Left forelimb (tissue), 1 donor: Measurements from ENCODE around the gene SMAD6.
"Not testable (repeated sequence)": the region's sequence is repeated elsewhere in the genome, so short reads cannot be mapped to it uniquely, and the experiment has no call there.

Source experiments
- DNase-seq: peaks from one replicate; pipeline ENCODE4 v3.0.0-alpha.2; 2018; ENCODE audit warnings: low spot score

Gene SMAD6

GRCh38 chr15:66742286-66742685, 40.2 kb downstream of the SMAD6 start:
- DNase-seq, result no peak

DNA sequence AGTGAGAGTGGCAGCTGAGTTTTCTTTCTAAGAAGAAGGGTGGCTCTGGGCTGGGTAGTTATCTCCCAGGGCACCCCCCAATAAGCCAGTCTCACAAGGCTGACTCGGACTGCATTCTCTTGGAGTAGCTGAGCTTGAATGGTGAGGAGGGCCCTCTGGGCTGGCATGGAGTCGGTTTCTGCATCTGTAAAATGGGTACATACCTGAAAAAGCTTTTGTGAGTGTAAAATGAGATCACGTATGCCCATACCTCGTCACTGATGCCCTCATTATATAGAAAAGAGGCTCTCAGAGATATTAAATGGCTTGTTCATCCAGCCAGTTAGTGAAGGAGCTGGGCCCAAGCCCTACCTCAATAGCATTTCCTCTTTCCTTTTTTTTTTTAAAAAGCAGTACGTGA, 41.2 kb downstream of the SMAD6 start:
- DNase-seq, result no peak

- DNase-seq, result no peak
Measured at GRCh38 chr15:66743703-66744536, 41.9 kb downstream of the SMAD6 start.

DNA sequence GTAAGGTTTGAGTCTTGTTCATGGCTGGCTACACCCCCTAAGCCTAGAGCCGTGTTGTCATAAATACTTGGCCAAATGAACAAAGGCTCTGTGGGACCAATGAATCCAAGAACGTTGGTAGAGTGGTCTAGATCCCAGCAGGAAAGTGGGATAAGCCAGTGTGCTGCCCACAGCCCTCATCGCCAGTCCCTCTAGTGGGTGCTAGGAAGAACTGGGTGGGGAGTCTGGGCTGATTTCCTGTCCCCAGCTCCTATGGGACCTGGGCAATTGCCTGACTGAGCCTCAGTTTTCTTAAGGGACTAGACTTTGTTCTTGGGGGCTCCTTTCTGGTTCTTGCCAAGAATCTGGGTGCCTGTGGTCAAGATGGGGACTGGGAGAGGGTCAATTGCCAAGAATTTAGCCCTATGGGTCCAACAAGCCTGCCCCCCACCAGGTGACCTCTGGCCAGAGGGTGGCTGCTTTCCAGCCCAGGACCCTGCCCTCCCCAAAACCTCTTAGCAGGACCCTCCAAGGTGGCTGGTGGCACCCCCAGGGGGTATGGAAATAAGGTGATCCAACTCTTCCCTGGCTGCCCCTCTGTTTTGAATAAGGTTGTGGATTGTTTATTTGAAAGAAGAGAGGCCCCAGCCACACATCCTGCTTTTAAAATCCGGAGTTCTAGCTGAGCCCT, 42.7 kb downstream of the SMAD6 start:
- DNase-seq, result no peak

DNA sequence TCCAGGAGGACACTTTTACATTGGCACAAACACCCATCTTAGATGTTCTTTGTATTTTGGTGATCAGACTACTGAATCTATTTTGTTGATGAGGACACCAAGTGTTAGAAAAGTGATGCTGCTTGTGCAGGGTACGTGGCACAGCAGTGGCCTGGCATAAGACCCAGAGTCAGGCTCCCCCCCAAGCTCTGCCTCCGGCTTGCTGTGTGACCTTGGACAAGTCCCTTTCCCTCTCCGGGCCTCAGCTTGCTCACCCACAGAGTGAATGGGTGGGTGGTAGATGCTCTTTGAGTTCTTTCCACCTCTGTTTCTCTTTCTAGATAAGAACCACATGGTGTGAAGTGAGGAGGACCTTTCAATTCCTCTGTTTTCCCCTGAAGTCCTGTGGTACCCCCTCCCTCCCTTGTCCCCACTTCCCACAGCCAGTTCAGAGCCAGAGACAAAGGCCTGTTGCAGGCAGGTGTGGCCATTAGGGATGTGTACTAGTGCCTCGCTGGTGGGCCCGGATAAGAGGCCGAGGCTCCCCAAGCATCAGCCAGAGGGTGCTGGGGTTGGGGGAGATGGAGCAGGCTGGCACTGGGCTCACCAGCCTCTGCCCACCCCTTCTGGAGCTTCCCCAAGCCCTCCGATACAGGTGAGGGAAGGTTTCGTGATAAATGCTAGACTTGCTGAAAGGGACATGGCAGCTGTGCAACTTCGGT, 43.6 kb downstream of the SMAD6 start:
- DNase-seq, result no peak

- DNase-seq, result no peak
Measured at GRCh38 chr15:66746231-66746605, 44.2 kb downstream of the SMAD6 start.

DNA sequence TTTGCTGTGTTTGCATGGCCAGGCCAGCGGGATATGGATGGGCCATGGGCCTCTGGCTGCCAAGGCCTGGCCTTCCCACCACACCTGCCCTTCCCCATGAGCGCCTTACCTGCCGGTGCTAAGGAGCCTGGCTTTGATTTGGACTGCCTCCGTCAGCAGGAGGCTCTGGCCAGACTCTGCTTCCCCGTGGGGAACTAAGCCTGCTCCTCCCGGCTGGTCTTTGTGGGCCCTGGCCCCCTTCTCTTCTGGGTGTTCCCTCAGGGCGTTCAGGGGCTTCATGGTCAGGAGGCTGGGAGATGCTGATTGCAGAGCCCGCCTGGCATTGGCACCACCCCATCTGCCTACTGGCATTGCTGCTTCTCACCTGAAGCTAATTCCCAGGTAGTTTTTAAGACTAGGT, 45.2 kb downstream of the SMAD6 start:
- DNase-seq, result no peak

DNA sequence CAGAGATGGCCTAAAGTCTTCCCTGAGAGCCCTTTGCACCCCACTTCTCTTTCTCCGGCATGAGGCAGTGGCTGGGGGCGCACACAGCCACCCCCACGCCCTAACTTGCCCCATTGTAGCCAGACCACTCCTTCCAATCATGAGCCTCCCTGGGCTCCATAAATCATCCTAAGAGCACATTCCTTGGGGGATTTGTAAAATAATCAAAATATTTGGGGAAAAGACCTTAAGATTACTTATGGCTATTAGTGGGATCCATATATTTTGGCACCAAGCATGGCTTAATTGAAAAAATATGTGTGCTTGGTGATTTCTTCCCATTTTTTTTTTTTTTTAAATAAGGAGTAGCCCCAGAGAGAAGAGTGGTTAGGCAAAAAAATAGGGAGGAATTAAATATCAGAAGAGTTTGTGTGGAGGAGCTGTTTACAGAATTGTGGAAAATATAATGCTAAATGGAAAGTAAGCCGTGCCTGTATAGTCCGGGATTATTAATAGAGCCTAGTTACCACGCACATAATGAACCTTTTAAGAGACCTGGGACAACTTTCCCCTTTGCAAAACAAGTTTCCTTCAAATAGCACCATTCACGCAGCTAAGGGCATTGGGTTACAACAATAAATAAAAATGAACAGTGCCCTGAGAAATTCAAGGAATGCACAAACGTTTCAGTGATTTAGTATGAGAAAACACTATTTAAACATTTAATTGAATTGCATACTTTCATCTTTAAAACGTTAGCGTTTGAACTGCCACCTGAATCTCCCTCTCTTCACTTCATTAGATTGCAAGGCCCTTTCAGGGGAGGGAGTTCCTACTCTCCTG, 46.1 kb downstream of the SMAD6 start:
- DNase-seq, result no peak

DNA sequence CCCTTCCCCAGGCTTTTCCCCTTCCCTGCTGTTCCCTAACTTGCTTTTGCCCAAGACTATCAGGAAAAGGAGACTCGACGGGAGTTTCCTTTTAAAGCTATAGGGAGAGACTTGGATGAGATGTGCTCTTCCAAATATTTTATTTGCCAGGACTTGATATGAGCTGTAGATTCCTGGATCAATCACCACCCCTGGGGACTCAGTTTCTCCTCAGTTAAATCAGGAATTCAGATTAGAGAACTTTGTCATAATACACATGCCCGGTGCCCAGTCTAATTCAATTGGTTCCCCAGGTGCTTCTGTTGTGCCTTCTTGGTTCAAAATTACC, 46.6 kb downstream of the SMAD6 start:
- DNase-seq, result no peak

DNA sequence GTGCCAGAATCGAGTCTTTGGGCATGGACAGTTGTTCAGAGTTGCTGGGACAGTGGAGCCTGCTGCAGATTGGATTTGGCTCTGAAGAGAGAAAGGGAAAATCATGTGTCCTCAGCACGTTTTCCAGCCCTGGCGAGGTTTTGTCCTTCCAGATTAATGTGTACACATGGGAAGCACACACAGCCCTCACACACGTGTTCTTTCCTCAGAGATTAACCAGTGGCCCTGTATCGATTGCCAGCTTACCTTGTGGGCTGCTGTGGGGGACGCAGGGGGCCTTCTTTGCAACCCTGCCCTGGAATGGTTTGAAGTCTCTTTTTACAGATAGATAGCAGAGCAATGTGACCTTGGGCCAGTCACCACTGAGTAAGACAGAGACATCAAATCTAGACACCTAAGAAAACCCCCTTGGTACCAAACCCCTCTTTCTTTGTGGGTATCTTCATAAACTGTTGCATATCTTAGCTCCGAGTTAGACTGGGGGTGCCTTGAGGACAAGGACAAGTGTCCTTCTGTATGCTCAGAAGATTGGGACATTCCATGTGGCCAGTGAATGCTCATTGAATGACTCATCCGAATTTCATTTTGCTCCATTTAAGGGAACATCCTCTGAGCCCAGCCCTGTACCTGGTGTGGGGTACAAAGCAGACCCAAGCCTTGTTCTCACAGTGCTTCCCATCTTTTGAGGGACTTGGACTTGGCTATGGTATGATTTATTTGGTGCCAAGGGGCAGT, 48.0 kb downstream of the SMAD6 start:
- DNase-seq, result no peak

GRCh38 chr15:66750609-66751008, 48.6 kb downstream of the SMAD6 start:
- DNase-seq, result no peak

DNA sequence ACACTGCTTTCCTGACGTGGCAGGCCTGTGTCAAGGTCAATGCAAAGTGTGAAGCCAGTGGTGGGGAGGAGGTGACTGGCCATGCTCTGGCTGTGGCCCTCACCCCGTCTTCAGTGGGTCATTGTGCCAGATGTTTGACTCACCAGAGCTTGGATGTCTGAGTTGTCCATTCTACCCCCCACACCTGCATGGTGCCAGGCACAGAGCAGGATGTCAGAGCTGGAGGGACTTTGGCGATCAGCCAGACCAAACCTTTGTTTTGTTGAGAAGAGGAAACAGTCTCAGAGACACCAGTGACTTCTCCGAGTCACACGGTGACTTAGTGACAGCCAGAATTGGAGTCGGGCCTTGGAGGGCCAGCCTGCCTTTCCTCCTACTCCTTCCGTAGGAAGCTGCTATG, 49.5 kb downstream of the SMAD6 start:
- DNase-seq, result no peak

GRCh38 chr15:66752078-66752477, 50.0 kb downstream of the SMAD6 start:
- DNase-seq, result no peak

GRCh38 chr15:66753687-66754377, 51.8 kb downstream of the SMAD6 start:
- no peak for DNase-seq

DNA sequence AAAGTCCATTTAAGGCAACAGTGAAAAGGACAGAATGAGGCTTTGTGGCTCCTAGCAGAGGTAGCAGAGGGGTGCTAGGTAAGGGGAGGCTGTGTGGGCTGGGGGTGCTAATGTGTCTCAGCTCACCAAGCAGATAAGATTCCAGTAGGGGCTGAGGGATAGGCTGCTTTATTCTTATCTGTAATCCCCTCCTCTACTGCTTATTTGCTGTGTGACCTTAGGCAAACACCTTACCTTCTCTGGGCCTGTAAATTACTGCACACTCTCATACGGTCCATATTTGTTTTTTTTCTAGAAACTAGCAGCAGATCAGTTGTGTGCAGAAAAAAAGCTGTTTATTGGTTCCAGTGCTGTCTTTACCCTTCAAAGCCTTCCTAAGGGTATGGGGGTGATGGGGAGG, 52.8 kb downstream of the SMAD6 start:
- DNase-seq, result no peak

GRCh38 chr15:66755298-66756068, 53.4 kb downstream of the SMAD6 start:
- no peak for DNase-seq

GRCh38 chr15:66756295-66756694, 54.3 kb downstream of the SMAD6 start:
- no peak for DNase-seq

- DNase-seq, result no peak
Measured at GRCh38 chr15:66757030-66757429, 55.0 kb downstream of the SMAD6 start.

DNA sequence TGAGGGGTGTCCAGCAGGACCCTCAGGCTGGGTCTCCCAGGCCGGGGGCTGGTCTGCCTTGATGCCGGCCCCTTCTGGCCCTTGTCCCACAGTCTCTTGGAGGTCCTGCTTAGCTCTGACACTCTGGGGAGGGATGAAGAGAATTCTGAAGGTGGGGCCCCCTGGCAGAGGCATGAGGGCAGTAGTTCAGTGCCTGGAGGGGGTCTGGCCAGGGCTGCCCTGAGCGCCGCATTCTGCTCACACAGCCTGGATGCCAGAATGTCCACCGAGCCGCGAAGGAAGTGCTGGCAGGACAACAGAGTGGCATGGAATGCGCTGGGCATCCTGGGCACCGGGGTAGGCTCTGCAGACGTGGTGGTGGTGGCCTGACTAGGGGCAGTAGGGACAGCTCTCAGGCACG, 55.5 kb downstream of the SMAD6 start:
- no peak for DNase-seq

- not testable (repeated sequence) for DNase-seq
Measured at GRCh38 chr15:66758217-66758616, 56.2 kb downstream of the SMAD6 start.
